Measurements from ENCODE around the gene ACACB.
"Not testable (repeated sequence)": the region's sequence is repeated elsewhere in the genome, so short reads cannot be mapped to it uniquely, and the experiment has no call there.

Gene ACACB

GRCh38 chr12:109144224-109144623 lies 27.8 kb downstream of the ACACB start:
- no peak for DNase-seq (ENCODE audit: low spot score)

- DNase-seq (ENCODE audit: low spot score): not testable (repeated sequence)
These were observed 30.7 kb downstream of the ACACB start for GRCh38 chr12:109147126-109147525.

GRCh38 chr12:109147954-109148353 lies 31.6 kb downstream of the ACACB start:
- DNase-seq (ENCODE audit: low spot score): peak; percentile 40

- DNase-seq (ENCODE audit: low spot score): no peak
These were observed 33.8 kb downstream of the ACACB start for GRCh38 chr12:109150124-109150640.

GRCh38 chr12:109151457-109151856 lies 35.1 kb downstream of the ACACB start:
- DNase-seq (ENCODE audit: low spot score): no peak

- DNase-seq (ENCODE audit: low spot score): no peak
These were observed 37.5 kb downstream of the ACACB start for GRCh38 chr12:109153821-109154441.

- peak; percentile 86 for DNase-seq (ENCODE audit: low spot score)
These were observed 38.4 kb downstream of the ACACB start for GRCh38 chr12:109154451-109155438.

- no peak for DNase-seq (ENCODE audit: low spot score)
These were observed 39.6 kb downstream of the ACACB start for GRCh38 chr12:109156036-109156435.

GRCh38 chr12:109156586-109156985 lies 40.2 kb downstream of the ACACB start:
- no peak for DNase-seq (ENCODE audit: low spot score)

- DNase-seq (ENCODE audit: low spot score): no peak
These were observed 41.6 kb downstream of the ACACB start for GRCh38 chr12:109157986-109158385.

GRCh38 chr12:109160433-109160832 lies 44.0 kb downstream of the ACACB start:
- peak; percentile 26 for DNase-seq (ENCODE audit: low spot score)

GRCh38 chr12:109160873-109161272 lies 44.5 kb downstream of the ACACB start:
- DNase-seq (ENCODE audit: low spot score): no peak

- DNase-seq (ENCODE audit: low spot score): no peak
These were observed 46.2 kb downstream of the ACACB start for GRCh38 chr12:109162551-109162950.

GRCh38 chr12:109163167-109163566 lies 46.8 kb downstream of the ACACB start:
- no peak for DNase-seq (ENCODE audit: low spot score)

- DNase-seq (ENCODE audit: low spot score): no peak
These were observed 49.2 kb downstream of the ACACB start for GRCh38 chr12:109165599-109165998.

- no peak for DNase-seq (ENCODE audit: low spot score)
These were observed 50.0 kb downstream of the ACACB start for GRCh38 chr12:109166371-109166770.

- DNase-seq (ENCODE audit: low spot score): no peak
These were observed 51.4 kb downstream of the ACACB start for GRCh38 chr12:109167781-109168180.

- DNase-seq (ENCODE audit: low spot score): no peak
These were observed 52.9 kb downstream of the ACACB start for GRCh38 chr12:109169262-109169661.

- no peak for DNase-seq (ENCODE audit: low spot score)
These were observed 53.3 kb downstream of the ACACB start for GRCh38 chr12:109169686-109170085.

- no peak for DNase-seq (ENCODE audit: low spot score)
These were observed 53.9 kb downstream of the ACACB start for GRCh38 chr12:109170324-109170723.

GRCh38 chr12:109172787-109173186 lies 56.4 kb downstream of the ACACB start:
- DNase-seq (ENCODE audit: low spot score): not testable (repeated sequence)

- no peak for DNase-seq (ENCODE audit: low spot score)
These were observed 57.3 kb downstream of the ACACB start for GRCh38 chr12:109173443-109174240.

Measured in globus pallidus (tissue), 1 donor.